Common myeloid progenitor, CD34-positive (primary cell): Measurements from ENCODE around the gene SP3. TPM values are rescaled to one million over a fixed set of nuclear protein-coding genes. Genes with fewer than 3 reads are reported as not detected.

Experiments
- CTCF ChIA-PET: fragments of 350-600 bp; sonication (Branson Sonifier 250); formaldehyde crosslinking; loops from one replicate; lab custom pipeline; 2021; ENCODE audit warnings: antibody characterized with exemption; lab: Charles Lee
- POLR2A ChIA-PET: fragments of 350-600 bp; sonication (Branson Sonifier 250); formaldehyde crosslinking; loops from one replicate; lab custom pipeline; 2021; ENCODE audit warnings: antibody characterized with exemption; lab: Charles Lee
- DNase-seq, 3 donors: peaks; one replicate each; pipeline versions ENCODE4 v3.0.0 to v3.0.0-alpha.2; 2013
- H3K27ac ChIP-seq, 2 experiments: 1 replicate in 1 of 2; 2 replicates in 1 of 2; pipeline ENCODE4 v1.7.0; 2013; ENCODE audit warnings: inconsistent platforms in 2 of 2, low read length in 2 of 2, mild to moderate bottlenecking in 2 of 2, low read depth in 1 of 2, moderate library complexity in 1 of 2; ENCODE audit not compliant: severe bottlenecking in 2 of 2, insufficient read depth in 1 of 2, poor library complexity in 1 of 2
- H3K27me3 ChIP-seq, 5 experiments: replicated peaks in 2 of 5; 1 replicate in 3 of 5; 2 replicates in 2 of 5; pipeline versions ENCODE4 v1.6.1 to v1.7.0; 2013; ENCODE audit warnings: low read length in 4 of 5, mild to moderate bottlenecking in 2 of 5, moderate library complexity in 2 of 5, inconsistent platforms in 1 of 5; ENCODE audit not compliant: insufficient read depth in 5 of 5, control insufficient read depth in 4 of 5
- H3K36me3 ChIP-seq, 4 experiments: 1 replicate in 2 of 4; 2 replicates in 2 of 4; pipeline versions ENCODE4 v1.6.1 to v1.7.0; 2013; ENCODE audit warnings: low read length in 3 of 4, control low read depth in 1 of 4, mild to moderate bottlenecking in 1 of 4; ENCODE audit not compliant: control insufficient read depth in 4 of 4, insufficient read depth in 4 of 4
- H3K4me1 ChIP-seq, 4 experiments: 1 replicate in 3 of 4; 2 replicates in 1 of 4; pipeline versions ENCODE4 v1.6.1 to v1.7.1; 2013; ENCODE audit warnings: low read length in 3 of 4, mild to moderate bottlenecking in 3 of 4, control low read depth in 1 of 4, inconsistent platforms in 1 of 4, moderate library complexity in 1 of 4; ENCODE audit not compliant: control insufficient read depth in 4 of 4, insufficient read depth in 4 of 4; ENCODE audit errors: control extremely low read depth in 1 of 4
- H3K4me3 ChIP-seq, 7 experiments: 1 replicate in 4 of 7; 2 replicates in 3 of 7; pipeline versions ENCODE4 v1.5.1 to v1.7.0; 2013; ENCODE audit warnings: mild to moderate bottlenecking in 7 of 7, low read length in 6 of 7, moderate library complexity in 6 of 7, inconsistent platforms in 2 of 7, low read depth in 2 of 7, control low read depth in 1 of 7; ENCODE audit not compliant: insufficient read depth in 4 of 7, control insufficient read depth in 1 of 7; ENCODE audit errors: extremely low read depth in 1 of 7
- H3K9me3 ChIP-seq, 5 experiments: 1 replicate in 4 of 5; 2 replicates in 1 of 5; pipeline versions ENCODE4 v1.6.1 to v1.7.1; 2013; ENCODE audit warnings: low read length in 4 of 5, mild to moderate bottlenecking in 2 of 5, inconsistent platforms in 1 of 5, low read depth in 1 of 5, moderate library complexity in 1 of 5; ENCODE audit not compliant: control insufficient read depth in 4 of 5, insufficient read depth in 2 of 5; ENCODE audit errors: control extremely low read depth in 1 of 5
- WGBS: methylation state at CpG from one replicate; pipeline ENCODE4 v1.1.5; 2013; ENCODE audit not compliant: insufficient coverage; 5-methylcytosine and 5-hydroxymethylcytosine counted together
- polyA plus RNA-seq: library from polyadenylated mRNA; unstranded; fragments of 120-200 nt; gene quantifications from one replicate; pipeline ENCODE4 v1.2.1, GENCODE V29; 2013

SP3 gene
- 64.0 TPM for polyA plus RNA-seq

- H3K4me1 ChIP-seq: peaks cover 13 to 27% (median 20%) of the 10 kb centered on the region in 4 experiments
Measured at GRCh38 chr2:173965372-173966025, at the start of gene SP3. TSS of gene SP3 (minus strand) at chr2:173965373. CDS start at chr2:173965171, 202 bp downstream.

GRCh38 chr2:174014699-174015070, 49.5 kb upstream of the SP3 start:
- H3K9me3 ChIP-seq: no peaks in the 10 kb centered on the region
- no peak overlapping the region for H3K27ac ChIP-seq
- no peak overlapping the region for H3K4me3 ChIP-seq
- ChIA-PET POLR2A (no interaction called here), CTCF (interaction anchor here (0.8 to 1.5 kb wide), 2 partner anchors 35 to 130 kb away, joined by 3 read pairs; no protein-coding TSS in a partner anchor)
- peaks cover 0 to 16% (median 7%) of the 10 kb centered on the region in 4 experiments for H3K4me1 ChIP-seq
- no peaks in the 10 kb centered on the region for H3K36me3 ChIP-seq
- H3K27me3 ChIP-seq: no peaks in the 10 kb centered on the region
- 100% methylated on average over 2 of the region's 2 CpGs for WGBS
- peak in 2 of 3 donors; percentile 54 to 62 for DNase-seq

More at GRCh38 chr2:173965372-173966025, at the start of gene SP3:
- Histone ChIP-seq H3K4me3 (peak within 1 kb of the TSS; percentile 79 to 95 (median 88)), H3K27me3 (no peaks in the 10 kb centered on the region), H3K9me3 (peaks cover 0 to 4% (median 0%) of the 10 kb centered on the region in 5 experiments), H3K36me3 (peaks cover 5 to 9% (median 7%) of the 10 kb centered on the region in 4 experiments), H3K27ac (peak within 1 kb of the TSS; percentile 85 to 94)
- CTCF ChIA-PET: interaction anchor here (1.5 kb wide), 1 partner anchor 86 kb away, joined by 3 read pairs; no protein-coding TSS in a partner anchor
- 0% methylated on average over 34 of the region's 52 CpGs for WGBS
- POLR2A ChIA-PET: interaction anchor here (1.0 kb wide), 1 partner anchor 75 kb away, joined by 3 read pairs; no protein-coding TSS in a partner anchor
- DNase-seq: peak; percentile 97 to 99 (median 98)

- 97% methylated on average over 5 of the region's 6 CpGs for WGBS
- Histone ChIP-seq H3K27ac (no peak overlapping the region), H3K36me3 (no peaks in the 10 kb centered on the region), H3K4me3 (no peak overlapping the region), H3K27me3 (no peaks in the 10 kb centered on the region), H3K4me1 (peaks cover 0 to 16% (median 7%) of the 10 kb centered on the region in 4 experiments), H3K9me3 (no peaks in the 10 kb centered on the region)
- ChIA-PET POLR2A (no interaction called here), CTCF (interaction anchor here (1.0 to 1.5 kb wide), 3 partner anchors 10 to 129 kb away, joined by 3 read pairs; no protein-coding TSS in a partner anchor)
- DNase-seq: no peak
Measured at GRCh38 chr2:174014011-174014698, 49.0 kb upstream of the SP3 start.

DNA sequence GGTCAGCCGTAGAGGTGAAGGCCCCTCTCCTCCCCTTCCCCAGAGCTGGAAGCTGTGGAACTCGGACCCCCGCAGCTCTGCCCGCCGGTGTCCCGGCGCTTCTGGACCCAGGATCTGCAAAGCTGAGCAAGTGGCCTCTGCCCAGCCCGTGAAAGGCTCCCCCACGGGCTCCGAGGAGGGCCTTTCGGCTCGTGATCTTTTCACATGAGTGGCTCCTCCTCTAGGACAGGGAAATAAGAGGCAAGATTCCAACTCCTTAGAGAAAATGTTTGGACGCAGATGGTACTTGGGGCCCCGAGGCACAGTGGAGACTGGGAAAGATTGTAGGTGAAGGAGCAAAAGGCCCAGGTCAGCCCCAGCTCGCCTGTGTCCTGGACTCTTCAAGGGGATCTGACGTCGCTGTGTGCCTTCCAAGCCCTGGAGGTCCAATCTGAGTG, 48.2 kb upstream of the SP3 start:
- DNase-seq: no peak
- Histone ChIP-seq H3K4me3 (peak overlapping the region in 3 of 7 experiments; percentile 10 to 60 (median 56)), H3K27ac (no peak overlapping the region), H3K9me3 (no peaks in the 10 kb centered on the region), H3K27me3 (no peaks in the 10 kb centered on the region), H3K36me3 (no peaks in the 10 kb centered on the region), H3K4me1 (peaks cover 0 to 16% (median 7%) of the 10 kb centered on the region in 4 experiments)
- CTCF ChIA-PET: interaction anchor here (1.0 to 1.5 kb wide), 3 partner anchors 11 to 28 kb away, joined by 3 to 5 read pairs (median 3); no protein-coding TSS in a partner anchor
- POLR2A ChIA-PET: no interaction called here
- WGBS: 88% methylated on average over 16 of the region's 17 CpGs

DNA sequence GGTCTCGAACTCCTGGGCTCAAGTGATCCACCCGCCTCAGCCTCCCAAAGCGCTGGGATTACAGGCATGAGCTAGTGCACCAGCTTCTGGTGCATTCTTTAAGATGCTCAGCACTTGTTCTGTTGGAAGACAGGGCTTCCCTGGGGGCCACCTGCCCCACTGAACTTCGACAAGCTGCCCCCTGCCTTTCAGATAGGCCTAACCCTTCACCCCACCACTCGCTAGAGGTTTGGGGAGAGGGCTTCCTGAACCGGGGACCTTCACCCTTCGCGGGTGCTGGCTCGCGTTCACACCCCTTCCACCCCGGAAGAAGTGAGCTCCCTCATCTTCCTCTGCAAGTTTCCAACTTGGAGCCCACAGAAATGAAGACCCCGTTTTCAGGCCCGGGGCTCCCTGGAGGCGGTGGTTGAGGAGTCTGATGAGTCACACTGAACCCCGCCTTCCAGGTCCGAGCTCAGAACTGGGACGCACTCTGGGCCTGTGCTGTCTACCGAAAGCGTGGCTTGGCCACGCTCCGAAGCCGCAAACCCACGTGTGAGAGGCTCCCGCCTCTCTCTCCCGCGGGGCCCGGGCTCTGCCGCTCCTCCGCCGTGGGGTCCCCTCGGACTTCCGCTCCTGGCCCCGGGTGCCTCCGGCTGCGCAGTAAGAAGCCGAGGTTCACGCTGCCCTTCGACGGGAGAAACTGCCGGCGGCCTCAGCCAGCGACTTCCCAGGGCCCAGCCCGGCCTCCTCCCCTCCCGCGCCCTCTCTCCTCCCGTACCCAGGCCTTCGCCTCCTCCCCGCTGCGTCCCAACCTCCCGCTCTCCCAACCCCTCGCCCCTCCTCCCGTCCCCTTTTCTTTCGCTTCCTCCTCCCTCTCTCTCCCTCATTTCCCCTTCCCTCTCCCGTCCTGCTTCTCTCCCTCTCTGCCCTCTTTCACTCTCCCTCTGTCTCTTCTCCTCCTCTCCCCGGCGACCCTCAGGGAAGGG, 47.5 kb upstream of the SP3 start:
- no peak overlapping the region for H3K27ac ChIP-seq
- 15% methylated on average over 53 of the region's 56 CpGs for WGBS
- CTCF ChIA-PET: interaction anchor here (1.4 to 3.2 kb wide), 3 partner anchors 14 to 66 kb away, joined by 3 to 19 read pairs (median 5); no protein-coding TSS in a partner anchor

DNA sequence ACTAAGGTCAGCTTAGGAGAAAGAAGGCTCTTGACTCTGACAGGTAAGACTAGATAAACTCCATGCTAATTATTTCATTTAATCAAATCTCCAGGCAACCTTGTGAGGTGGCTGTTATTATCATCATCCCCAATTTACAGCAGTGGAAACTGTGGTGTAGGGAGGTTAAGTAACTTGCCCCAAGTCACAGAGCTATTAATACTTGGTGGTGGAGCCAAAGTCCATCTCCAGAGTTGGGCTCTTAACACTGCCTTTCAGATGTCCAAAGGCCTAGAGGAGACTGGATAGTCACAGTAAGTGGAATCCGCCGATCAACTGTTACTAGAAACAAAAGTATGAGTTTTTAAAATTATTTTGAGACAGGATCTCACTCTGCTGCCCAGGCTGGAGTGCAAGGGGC, 46.6 kb upstream of the SP3 start:
- Histone ChIP-seq H3K9me3 (no peaks in the 10 kb centered on the region), H3K4me3 (no peak overlapping the region), H3K36me3 (no peaks in the 10 kb centered on the region), H3K4me1 (peaks cover 0 to 16% (median 7%) of the 10 kb centered on the region in 4 experiments), H3K27me3 (no peaks in the 10 kb centered on the region), H3K27ac (no peak overlapping the region)
- ChIA-PET POLR2A (no interaction called here), CTCF (interaction anchor here (0.8 to 3.2 kb wide), 4 partner anchors 11 to 67 kb away, joined by 3 to 19 read pairs (median 4); no protein-coding TSS in a partner anchor)
- 100% methylated on average over 2 of the region's 2 CpGs for WGBS
- no peak for DNase-seq

More for the DNA sequence above, 47.5 kb upstream of the SP3 start:
- Histone ChIP-seq H3K4me3 (peak overlapping the region in 6 of 7 experiments; percentile 10 to 68 (median 46)), H3K27me3 (no peaks in the 10 kb centered on the region), H3K36me3 (no peaks in the 10 kb centered on the region), H3K9me3 (no peaks in the 10 kb centered on the region), H3K4me1 (peaks cover 0 to 16% (median 7%) of the 10 kb centered on the region in 4 experiments)
- DNase-seq: peak; percentile 38 to 67 (median 62)
- POLR2A ChIA-PET: no interaction called here
